ENCODE measurements around the gene MCM10. TPM values are rescaled to one million over a fixed set of nuclear protein-coding genes. Genes with fewer than 3 reads are reported as not detected.

Gene MCM10
- total and polyA plus RNA-seq, 2 donors (not counting 3 experiments of a cell fraction or from before 2014, with no cell fraction given): 3.3 to 31.6 TPM

GRCh38 chr10:13224210-13224995, 63.0 kb downstream of the MCM10 start:
- no peaks in the 10 kb centered on the region for H3K79me2 ChIP-seq (ENCODE audit: control insufficient read depth, insufficient read depth, low read length)
- no peaks in the 10 kb centered on the region for H4K20me1 ChIP-seq (replicated peaks; ENCODE audit: control insufficient read depth, extremely low read depth, insufficient read depth, low read length)
- H3K27ac ChIP-seq (ENCODE audit: insufficient read depth, low read depth, low read length): no peak overlapping the region
- no peak overlapping the region for H3K4me3 ChIP-seq (replicated peaks in 1 of 3; ENCODE audit: insufficient read depth in 1 of 3, low read depth in 1 of 3, low read length in 3 of 3)
- H3K9me3 ChIP-seq (replicated peaks; ENCODE audit: control insufficient read depth, insufficient read depth, low read length): no peaks in the 10 kb centered on the region
- FAIRE-seq (no peak), DNase-seq (ENCODE audit: low read depth, low spot score) (no peak)
- intact Hi-C loops (cut with micrococcal nuclease): no loop called here
- no peak overlapping the region for H3K4me2 ChIP-seq (ENCODE audit: insufficient read depth, low read length)
- dilution Hi-C loops (cut with MboI; ENCODE audit: extremely low pct_ligation_motif_present, low sequenced_read_pairs): no loop called here
- CTCF ChIA-PET: no interaction called here
- H2AFZ ChIP-seq (ENCODE audit: low read depth, low read length): no peak overlapping the region
- H3K9me1 ChIP-seq (replicated peaks; ENCODE audit: control insufficient read depth, extremely low read depth, insufficient read depth, low read length): no peaks in the 10 kb centered on the region
- BruUV-seq (replicated peaks): no TSS peak
- H3K27me3 ChIP-seq (ENCODE audit: control insufficient read depth in 2 of 2, insufficient read depth in 2 of 2, low read length in 2 of 2): no peaks in the 10 kb centered on the region
- H3K9ac ChIP-seq (replicated peaks; ENCODE audit: extremely low read depth, insufficient read depth, low read length): no peak overlapping the region
- H3K4me1 ChIP-seq (ENCODE audit: control insufficient read depth, extremely low read depth, insufficient read depth, low read length): no peaks in the 10 kb centered on the region
- TF ChIP-seq POLR2AphosphoS5 (IDR thresholded peaks at IDR 0.05; ENCODE audit: insufficient read depth, low read depth, low read length) (no peak), GATA2 (IDR thresholded peaks at IDR 0.05; ENCODE audit: insufficient read depth, insufficient read length, low read depth, low read length) (no peak), EZH2 (IDR thresholded peaks at IDR 0.05; ENCODE audit: borderline replicate concordance, low read depth, low read length, severe bottlenecking) (no peak), MAX (IDR thresholded peaks at IDR 0.05; ENCODE audit: insufficient read depth, insufficient read length) (no peak), FOS (IDR thresholded peaks at IDR 0.05; ENCODE audit: borderline replicate concordance, insufficient read depth, low read length) (no peak), MYC (IDR thresholded peaks at IDR 0.05; ENCODE audit: low read depth, low read length) (no peak), POLR2A (IDR thresholded peaks at IDR 0.05; ENCODE audit: low read depth, low read length) (no peak), JUN (IDR thresholded peaks at IDR 0.05; ENCODE audit: borderline replicate concordance, insufficient read depth, insufficient read length, low read depth) (no peak)
- TF ChIP-seq, protein P1, sequence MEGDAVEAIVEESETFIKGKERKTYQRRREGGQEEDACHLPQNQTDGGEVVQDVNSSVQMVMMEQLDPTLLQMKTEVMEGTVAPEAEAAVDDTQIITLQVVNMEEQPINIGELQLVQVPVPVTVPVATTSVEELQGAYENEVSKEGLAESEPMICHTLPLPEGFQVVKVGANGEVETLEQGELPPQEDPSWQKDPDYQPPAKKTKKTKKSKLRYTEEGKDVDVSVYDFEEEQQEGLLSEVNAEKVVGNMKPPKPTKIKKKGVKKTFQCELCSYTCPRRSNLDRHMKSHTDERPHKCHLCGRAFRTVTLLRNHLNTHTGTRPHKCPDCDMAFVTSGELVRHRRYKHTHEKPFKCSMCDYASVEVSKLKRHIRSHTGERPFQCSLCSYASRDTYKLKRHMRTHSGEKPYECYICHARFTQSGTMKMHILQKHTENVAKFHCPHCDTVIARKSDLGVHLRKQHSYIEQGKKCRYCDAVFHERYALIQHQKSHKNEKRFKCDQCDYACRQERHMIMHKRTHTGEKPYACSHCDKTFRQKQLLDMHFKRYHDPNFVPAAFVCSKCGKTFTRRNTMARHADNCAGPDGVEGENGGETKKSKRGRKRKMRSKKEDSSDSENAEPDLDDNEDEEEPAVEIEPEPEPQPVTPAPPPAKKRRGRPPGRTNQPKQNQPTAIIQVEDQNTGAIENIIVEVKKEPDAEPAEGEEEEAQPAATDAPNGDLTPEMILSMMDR (IDR thresholded peaks at IDR 0.05; ENCODE audit: extremely low read depth in 1 of 2, insufficient read depth in 1 of 2, low read depth in 1 of 2, low read length in 2 of 2): no peak
- POLR2A ChIA-PET: no interaction called here
- H3K36me3 ChIP-seq (ENCODE audit: control insufficient read depth in 2 of 2, extremely low read depth in 1 of 2, insufficient read depth in 2 of 2, low read length in 2 of 2): no peaks in the 10 kb centered on the region

Measured in endothelial cell of umbilical vein (primary cell).